ENCODE measurements around the gene GXYLT2.

GXYLT2 gene

DNA sequence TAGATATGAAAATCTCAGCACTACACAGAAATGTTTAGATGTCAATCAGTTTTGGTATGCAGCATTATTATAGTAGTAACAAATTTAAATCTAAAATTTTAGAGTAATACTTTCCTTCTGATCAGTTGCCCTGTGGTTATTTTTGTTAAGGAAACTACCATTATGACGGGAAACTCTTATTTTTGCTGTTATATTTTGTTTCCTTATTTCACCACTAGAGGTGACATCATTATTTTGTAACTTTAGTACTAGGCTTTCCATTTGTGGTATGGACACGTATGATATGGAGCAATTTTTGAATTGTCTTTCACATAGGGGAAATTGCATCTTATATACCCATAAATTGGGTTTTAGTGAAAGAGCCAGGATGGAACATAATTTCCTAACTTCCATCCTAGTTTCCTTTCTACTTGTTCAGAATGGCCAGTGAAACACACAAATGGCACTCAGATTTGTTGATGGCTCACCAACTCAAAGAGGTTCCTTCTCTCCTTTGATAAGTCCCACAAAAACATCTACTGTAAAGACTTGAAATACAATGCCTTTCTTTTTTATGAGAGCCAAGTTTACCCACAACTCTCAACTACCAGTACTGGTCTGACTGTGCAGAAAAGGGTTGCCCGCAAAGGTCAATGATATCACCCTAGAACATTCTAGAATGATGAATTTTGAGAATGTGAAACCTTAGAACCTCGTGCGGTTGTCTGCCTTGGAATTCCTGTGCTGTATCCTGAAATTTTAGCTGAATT, 89.4 kb downstream of the GXYLT2 start:
- Histone ChIP-seq H3K27ac (ENCODE audit: low read length) (no peak overlapping the region), H3K9me3 (replicated peaks; ENCODE audit: insufficient read depth, low read length) (no peaks in the 10 kb centered on the region), H3K4me3 (ENCODE audit: low read length) (no peak overlapping the region), H3K4me1 (ENCODE audit: low read length) (no peaks in the 10 kb centered on the region; the same call in 1 of the 2 replicates), H4K20me1 (ENCODE audit: insufficient read depth, low read length) (no peaks in the 10 kb centered on the region), H3K4me2 (ENCODE audit: low read depth, low read length) (no peak overlapping the region), H3F3A (ENCODE audit: insufficient read depth, low read length) (no peaks in the 10 kb centered on the region), H3K9ac (ENCODE audit: low read length) (no peak overlapping the region), H3K79me2 (ENCODE audit: low read length) (no peaks in the 10 kb centered on the region), H2AFZ (ENCODE audit: low read length) (no peak overlapping the region), H3K9me2 (replicated peaks; ENCODE audit: insufficient read depth, low read length) (no peaks in the 10 kb centered on the region), H3K36me3 (replicated peaks; ENCODE audit: insufficient read depth, low read length) (no peaks in the 10 kb centered on the region), H3K27me3 (replicated peaks; ENCODE audit: insufficient read depth, low read length) (no peaks in the 10 kb centered on the region)
- no peak for DNase-seq
- TF ChIP-seq EZH2 (optimal IDR thresholded peaks at IDR 0.05; ENCODE audit: low read depth, low read length), result no peak
- TF ChIP-seq EZH2phosphoT487 (IDR thresholded peaks at IDR 0.05; ENCODE audit: low read length), result no peak
- TF ChIP-seq, protein P1, sequence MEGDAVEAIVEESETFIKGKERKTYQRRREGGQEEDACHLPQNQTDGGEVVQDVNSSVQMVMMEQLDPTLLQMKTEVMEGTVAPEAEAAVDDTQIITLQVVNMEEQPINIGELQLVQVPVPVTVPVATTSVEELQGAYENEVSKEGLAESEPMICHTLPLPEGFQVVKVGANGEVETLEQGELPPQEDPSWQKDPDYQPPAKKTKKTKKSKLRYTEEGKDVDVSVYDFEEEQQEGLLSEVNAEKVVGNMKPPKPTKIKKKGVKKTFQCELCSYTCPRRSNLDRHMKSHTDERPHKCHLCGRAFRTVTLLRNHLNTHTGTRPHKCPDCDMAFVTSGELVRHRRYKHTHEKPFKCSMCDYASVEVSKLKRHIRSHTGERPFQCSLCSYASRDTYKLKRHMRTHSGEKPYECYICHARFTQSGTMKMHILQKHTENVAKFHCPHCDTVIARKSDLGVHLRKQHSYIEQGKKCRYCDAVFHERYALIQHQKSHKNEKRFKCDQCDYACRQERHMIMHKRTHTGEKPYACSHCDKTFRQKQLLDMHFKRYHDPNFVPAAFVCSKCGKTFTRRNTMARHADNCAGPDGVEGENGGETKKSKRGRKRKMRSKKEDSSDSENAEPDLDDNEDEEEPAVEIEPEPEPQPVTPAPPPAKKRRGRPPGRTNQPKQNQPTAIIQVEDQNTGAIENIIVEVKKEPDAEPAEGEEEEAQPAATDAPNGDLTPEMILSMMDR (IDR thresholded peaks at IDR 0.05; ENCODE audit: low read length), result no peak; the same call in 1 of the 2 replicates

DNA sequence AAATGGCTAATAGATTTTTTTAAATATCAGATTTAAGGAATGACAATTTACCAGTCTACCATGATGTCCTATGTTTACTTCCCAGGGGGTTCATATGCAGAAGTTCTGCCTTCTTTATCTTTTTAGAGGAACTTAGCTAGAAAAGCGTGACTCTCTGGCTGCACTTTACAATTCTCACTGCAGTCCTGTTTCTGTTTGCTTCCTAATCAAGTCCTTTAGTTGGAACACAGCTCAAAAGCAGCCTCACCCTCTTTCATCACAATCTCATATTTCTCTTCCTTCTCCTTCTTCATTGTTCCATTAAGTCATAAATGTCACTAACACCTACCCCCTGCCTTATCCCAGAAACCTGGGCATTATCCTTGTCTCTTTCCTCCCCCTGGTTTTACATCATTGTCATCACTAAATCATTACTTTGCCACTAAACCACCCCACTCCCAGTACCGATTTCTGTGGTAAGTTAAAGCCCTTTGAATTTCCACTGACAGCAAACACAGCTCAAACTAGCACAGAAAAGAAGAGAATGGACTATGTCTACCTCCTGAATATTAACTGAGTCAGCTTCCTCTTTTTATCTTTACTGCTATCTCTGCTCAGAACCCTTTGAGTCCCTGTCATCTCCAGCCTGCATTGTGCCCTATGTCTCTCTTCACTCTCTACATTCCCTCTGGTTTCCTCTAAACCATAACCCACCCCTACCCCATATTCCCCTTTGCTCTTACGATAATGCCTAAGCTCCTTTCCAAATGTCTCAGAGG, 94.9 kb downstream of the GXYLT2 start:
- no peaks in the 10 kb centered on the region for H3K27me3 ChIP-seq (replicated peaks; ENCODE audit: insufficient read depth, low read length)

DNA sequence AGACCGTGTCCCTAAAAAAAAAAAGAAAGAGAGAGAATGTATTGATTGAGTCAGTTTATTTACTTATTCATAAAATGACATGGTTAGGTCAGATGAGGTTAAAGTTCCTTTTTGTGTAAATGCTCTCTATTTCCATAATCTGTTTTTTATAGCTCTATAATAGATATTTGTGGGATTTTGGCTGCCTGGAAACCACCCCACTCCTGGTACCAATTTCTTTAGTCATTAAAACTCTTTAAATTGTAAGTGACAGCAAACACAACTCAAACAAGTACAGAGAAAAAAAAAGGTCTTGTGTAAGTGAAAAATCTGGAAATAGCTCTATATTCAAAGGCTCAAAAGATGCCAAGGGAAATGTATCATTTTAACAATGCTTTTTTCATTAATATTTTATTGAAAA, 97.7 kb downstream of the GXYLT2 start:
- Histone ChIP-seq H3K27ac (ENCODE audit: low read length) (no peak overlapping the region), H3K9me3 (replicated peaks; ENCODE audit: insufficient read depth, low read length) (no peaks in the 10 kb centered on the region), H3K27me3 (replicated peaks; ENCODE audit: insufficient read depth, low read length) (no peaks in the 10 kb centered on the region), H3K79me2 (ENCODE audit: low read length) (no peaks in the 10 kb centered on the region), H3K4me3 (ENCODE audit: low read length) (no peak overlapping the region), H3K4me1 (ENCODE audit: low read length) (no peaks in the 10 kb centered on the region), H3F3A (ENCODE audit: insufficient read depth, low read length) (no peaks in the 10 kb centered on the region), H3K9ac (ENCODE audit: low read length) (no peak overlapping the region), H3K4me2 (ENCODE audit: low read depth, low read length) (no peak overlapping the region), H2AFZ (ENCODE audit: low read length) (no peak overlapping the region), H3K9me2 (replicated peaks; ENCODE audit: insufficient read depth, low read length) (no peaks in the 10 kb centered on the region), H3K36me3 (replicated peaks; ENCODE audit: insufficient read depth, low read length) (no peaks in the 10 kb centered on the region), H4K20me1 (ENCODE audit: insufficient read depth, low read length) (no peaks in the 10 kb centered on the region)
- DNase-seq, result no peak
- TF ChIP-seq EZH2phosphoT487 (IDR thresholded peaks at IDR 0.05; ENCODE audit: low read length), result no peak
- TF ChIP-seq EZH2 (optimal IDR thresholded peaks at IDR 0.05; ENCODE audit: low read depth, low read length), result no peak
- TF ChIP-seq, protein P1 (IDR thresholded peaks at IDR 0.05; ENCODE audit: low read length), result no peak

More for the DNA sequence above, 94.9 kb downstream of the GXYLT2 start:
- H3K4me1 ChIP-seq (ENCODE audit: low read length), result no peaks in the 10 kb centered on the region
- H2AFZ ChIP-seq (ENCODE audit: low read length), result no peak overlapping the region
- no peak overlapping the region for H3K4me3 ChIP-seq (ENCODE audit: low read length)
- H3K36me3 ChIP-seq (replicated peaks; ENCODE audit: insufficient read depth, low read length), result no peaks in the 10 kb centered on the region
- no peaks in the 10 kb centered on the region for H4K20me1 ChIP-seq (ENCODE audit: insufficient read depth, low read length)
- no peak overlapping the region for H3K9ac ChIP-seq (ENCODE audit: low read length)
- no peak overlapping the region for H3K27ac ChIP-seq (ENCODE audit: low read length)
- H3K4me2 ChIP-seq (ENCODE audit: low read depth, low read length), result no peak overlapping the region
- no peaks in the 10 kb centered on the region for H3K9me2 ChIP-seq (replicated peaks; ENCODE audit: insufficient read depth, low read length)
- H3K9me3 ChIP-seq (replicated peaks; ENCODE audit: insufficient read depth, low read length), result no peaks in the 10 kb centered on the region
- H3F3A ChIP-seq (ENCODE audit: insufficient read depth, low read length), result no peaks in the 10 kb centered on the region
- H3K79me2 ChIP-seq (ENCODE audit: low read length), result no peaks in the 10 kb centered on the region
- no peak for TF ChIP-seq EZH2phosphoT487 (IDR thresholded peaks at IDR 0.05; ENCODE audit: low read length)
- TF ChIP-seq EZH2 (optimal IDR thresholded peaks at IDR 0.05; ENCODE audit: low read depth, low read length), result no peak
- TF ChIP-seq, protein P1 (IDR thresholded peaks at IDR 0.05; ENCODE audit: low read length), result no peak
- no peak for DNase-seq
